ENCODE results near the gene SLC26A9. TPM values are rescaled to one million over a fixed set of nuclear protein-coding genes. Genes with fewer than 3 reads are reported as not detected.

The SLC26A9 gene
- total RNA-seq, 1 experiment from 2014 or later: 1.0 TPM

DNA sequence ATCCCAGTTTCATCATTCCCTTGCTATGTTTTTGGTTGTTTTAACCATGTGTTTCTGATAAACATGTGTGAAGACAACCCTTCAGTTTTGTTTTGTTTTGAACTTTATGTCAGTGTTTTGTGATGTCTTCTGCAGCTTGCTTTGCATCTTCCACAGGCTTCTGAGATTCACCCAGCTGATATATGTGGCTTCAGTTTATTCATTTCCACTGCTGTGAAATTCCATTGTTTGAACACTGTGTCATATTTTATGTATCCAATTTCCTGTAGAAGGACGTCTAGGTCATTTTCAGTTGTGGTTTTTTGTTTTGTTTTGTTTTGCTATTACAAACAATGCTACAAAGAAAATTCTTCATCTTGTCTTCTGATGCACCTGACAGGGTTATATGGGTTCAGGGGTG, 27.2 kb upstream of the SLC26A9 start:
- H3K27me3 ChIP-seq (ENCODE audit: insufficient read depth, low read depth): no peaks in the 10 kb centered on the region
- intact Hi-C loops (cut with micrococcal nuclease; ENCODE audit: unreplicated experiment): no loop called here
- no peaks in the 10 kb centered on the region for H3K36me3 ChIP-seq (ENCODE audit: low read depth)
- no peaks in the 10 kb centered on the region for H4K20me1 ChIP-seq (ENCODE audit: insufficient read depth)
- no peak overlapping the region; the same call in 1 of the 2 replicates for H2AFZ ChIP-seq
- ChIA-PET POLR2A (ENCODE audit: unreplicated experiment) (no interaction called here), CTCF (interaction anchor here (0.7 to 1.2 kb wide), 2 partner anchors 51 to 52 kb away, joined by 3 to 4 read pairs; no protein-coding TSS in a partner anchor)
- peak in 1 of 2 experiments; percentile 55 for DNase-seq
- H3K4me2 ChIP-seq: no peak overlapping the region
- TF ChIP-seq, protein P1, sequence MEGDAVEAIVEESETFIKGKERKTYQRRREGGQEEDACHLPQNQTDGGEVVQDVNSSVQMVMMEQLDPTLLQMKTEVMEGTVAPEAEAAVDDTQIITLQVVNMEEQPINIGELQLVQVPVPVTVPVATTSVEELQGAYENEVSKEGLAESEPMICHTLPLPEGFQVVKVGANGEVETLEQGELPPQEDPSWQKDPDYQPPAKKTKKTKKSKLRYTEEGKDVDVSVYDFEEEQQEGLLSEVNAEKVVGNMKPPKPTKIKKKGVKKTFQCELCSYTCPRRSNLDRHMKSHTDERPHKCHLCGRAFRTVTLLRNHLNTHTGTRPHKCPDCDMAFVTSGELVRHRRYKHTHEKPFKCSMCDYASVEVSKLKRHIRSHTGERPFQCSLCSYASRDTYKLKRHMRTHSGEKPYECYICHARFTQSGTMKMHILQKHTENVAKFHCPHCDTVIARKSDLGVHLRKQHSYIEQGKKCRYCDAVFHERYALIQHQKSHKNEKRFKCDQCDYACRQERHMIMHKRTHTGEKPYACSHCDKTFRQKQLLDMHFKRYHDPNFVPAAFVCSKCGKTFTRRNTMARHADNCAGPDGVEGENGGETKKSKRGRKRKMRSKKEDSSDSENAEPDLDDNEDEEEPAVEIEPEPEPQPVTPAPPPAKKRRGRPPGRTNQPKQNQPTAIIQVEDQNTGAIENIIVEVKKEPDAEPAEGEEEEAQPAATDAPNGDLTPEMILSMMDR (conservative IDR thresholded peaks at IDR 0.05): no peak
- no peak for TF ChIP-seq EZH2 (IDR thresholded peaks at IDR 0.05; ENCODE audit: low read depth)
- H3K4me1 ChIP-seq (replicated peaks; ENCODE audit: insufficient read depth): peaks cover 56% of the 10 kb centered on the region
- no peaks in the 10 kb centered on the region; the same call in 1 of the 2 replicates for H3K9me2 ChIP-seq (ENCODE audit: insufficient read depth)
- H3K79me2 ChIP-seq (ENCODE audit: low read depth): no peaks in the 10 kb centered on the region
- peak overlapping the region; percentile 25; the same call in 1 of the 2 replicates for H3K27ac ChIP-seq
- H3F3A ChIP-seq (ENCODE audit: insufficient read depth, low read depth): peaks cover 56% of the 10 kb centered on the region
- BruUV-seq (replicated peaks): no TSS peak
- H3K9me3 ChIP-seq (ENCODE audit: insufficient read depth, low read depth): peaks cover 3% of the 10 kb centered on the region; the same call in 1 of the 2 replicates
- no peak overlapping the region for H3K4me3 ChIP-seq

DNA sequence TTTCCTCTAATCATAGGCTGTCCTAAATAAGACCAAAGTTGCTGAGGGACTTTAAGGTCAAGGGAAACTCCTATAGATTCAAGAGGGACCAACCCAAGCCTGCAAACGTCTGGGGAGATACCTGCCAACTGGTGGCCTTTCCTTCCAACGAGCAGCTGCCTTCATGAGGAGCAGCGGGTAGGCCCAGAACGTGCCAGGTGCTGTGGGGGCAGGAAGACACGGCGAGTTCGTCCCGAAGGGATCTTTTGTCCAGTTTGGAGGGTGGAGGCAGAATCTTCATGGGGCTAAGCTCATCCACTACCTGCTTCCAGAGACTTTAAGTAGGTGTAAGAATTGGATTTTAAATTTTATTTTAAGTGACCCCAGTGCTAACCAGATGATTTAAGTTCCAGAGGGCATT, 26.0 kb upstream of the SLC26A9 start:
- H4K20me1 ChIP-seq (ENCODE audit: insufficient read depth): no peaks in the 10 kb centered on the region
- H3K27ac ChIP-seq: no peak overlapping the region
- no peaks in the 10 kb centered on the region for H3K27me3 ChIP-seq (ENCODE audit: insufficient read depth, low read depth)
- H3K79me2 ChIP-seq (ENCODE audit: low read depth): no peaks in the 10 kb centered on the region
- peaks cover 57% of the 10 kb centered on the region for H3F3A ChIP-seq (ENCODE audit: insufficient read depth, low read depth)
- no peak overlapping the region for H3K4me3 ChIP-seq
- H3K4me1 ChIP-seq (replicated peaks; ENCODE audit: insufficient read depth): peaks cover 61% of the 10 kb centered on the region
- intact Hi-C loops (cut with micrococcal nuclease; ENCODE audit: unreplicated experiment): no loop called here
- H3K4me2 ChIP-seq: no peak overlapping the region
- TF ChIP-seq, protein P1 (conservative IDR thresholded peaks at IDR 0.05): no peak
- TF ChIP-seq EZH2 (IDR thresholded peaks at IDR 0.05; ENCODE audit: low read depth): no peak
- POLR2A ChIA-PET (ENCODE audit: unreplicated experiment): interaction anchor here (0.5 kb wide), 1 partner anchor 71 kb away, joined by 3 read pairs; no protein-coding TSS in a partner anchor
- no peaks in the 10 kb centered on the region; the same call in 1 of the 2 replicates for H3K9me3 ChIP-seq (ENCODE audit: insufficient read depth, low read depth)
- CTCF ChIA-PET: no interaction called here
- no peak overlapping the region for H2AFZ ChIP-seq
- DNase-seq: no peak
- BruUV-seq (replicated peaks): no TSS peak
- no peaks in the 10 kb centered on the region; the same call in 1 of the 2 replicates for H3K9me2 ChIP-seq (ENCODE audit: insufficient read depth)
- H3K36me3 ChIP-seq (ENCODE audit: low read depth): no peaks in the 10 kb centered on the region

DNA sequence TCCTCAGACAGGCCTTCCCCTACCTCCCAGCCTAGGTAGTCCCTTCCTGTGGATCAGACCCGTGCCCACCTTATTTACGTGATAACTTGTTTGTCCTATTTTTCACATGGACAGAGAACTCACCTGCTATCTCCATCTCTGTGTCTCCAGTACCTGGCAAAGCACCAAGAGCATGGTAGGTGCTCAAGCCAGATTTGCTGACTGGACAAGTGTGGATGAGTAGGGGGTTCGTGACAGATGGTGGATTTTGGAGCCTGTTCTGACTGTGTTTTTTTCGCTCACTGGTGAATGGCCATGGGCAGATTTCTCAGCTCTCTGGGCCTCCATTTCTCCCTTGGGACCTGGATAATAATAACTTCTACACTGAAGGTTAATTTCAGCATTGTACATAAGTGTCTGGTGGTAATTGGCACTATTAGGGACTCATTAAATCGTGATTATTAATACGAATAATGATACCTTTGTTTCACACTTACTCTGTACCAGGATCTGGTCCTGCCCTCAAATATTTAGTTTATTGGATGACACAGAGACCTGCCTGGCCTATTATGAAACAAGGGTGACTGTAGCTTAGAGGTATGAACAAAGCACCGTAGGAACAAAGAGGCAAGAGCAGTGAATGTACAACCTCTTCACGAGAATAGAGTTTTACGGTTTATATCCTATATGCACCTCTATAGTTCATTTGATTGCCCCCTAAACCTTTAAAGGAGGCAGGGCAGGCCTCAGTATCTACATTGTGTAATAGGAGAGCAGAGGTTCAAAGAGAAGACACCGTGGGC, 24.5 kb upstream of the SLC26A9 start:
- no peak for TF ChIP-seq EZH2 (IDR thresholded peaks at IDR 0.05; ENCODE audit: low read depth)
- TF ChIP-seq, protein P1 (conservative IDR thresholded peaks at IDR 0.05): no peak
- DNase-seq: peak in 1 of 2 experiments; percentile 87
- H3K4me1 ChIP-seq (replicated peaks; ENCODE audit: insufficient read depth): peaks cover 73% of the 10 kb centered on the region
- peak overlapping the region; percentile 59 for H3K27ac ChIP-seq
- H3K79me2 ChIP-seq (ENCODE audit: low read depth): no peaks in the 10 kb centered on the region
- H3K36me3 ChIP-seq (ENCODE audit: low read depth): no peaks in the 10 kb centered on the region
- H3K4me2 ChIP-seq: peak overlapping the region; percentile 61
- H4K20me1 ChIP-seq (ENCODE audit: insufficient read depth): no peaks in the 10 kb centered on the region
- intact Hi-C loops (cut with micrococcal nuclease; ENCODE audit: unreplicated experiment): loop anchor here (1.0 kb wide), 1 partner anchor 23 kb away; no protein-coding TSS in a partner anchor
- no TSS peak for BruUV-seq (replicated peaks)
- ChIA-PET POLR2A (ENCODE audit: unreplicated experiment) (no interaction called here), CTCF (interaction anchor here (0.7 kb wide), 1 partner anchor 35 kb away, joined by 3 read pairs; no protein-coding TSS in a partner anchor)
- no peaks in the 10 kb centered on the region; the same call in 1 of the 2 replicates for H3K9me2 ChIP-seq (ENCODE audit: insufficient read depth)
- H3K9me3 ChIP-seq (ENCODE audit: insufficient read depth, low read depth): no peaks in the 10 kb centered on the region; the same call in 1 of the 2 replicates
- no peak overlapping the region for H2AFZ ChIP-seq
- H3K27me3 ChIP-seq (ENCODE audit: insufficient read depth, low read depth): no peaks in the 10 kb centered on the region
- peaks cover 57% of the 10 kb centered on the region for H3F3A ChIP-seq (ENCODE audit: insufficient read depth, low read depth)
- no peak overlapping the region for H3K4me3 ChIP-seq
